A549 treated with AZD9567 at 1 μM for 4 hours (cell line): ENCODE results near the gene RBM17. TPM values are rescaled to one million over a fixed set of nuclear protein-coding genes. Genes with fewer than 3 reads are reported as not detected.

ENCODE experiments used
- total RNA-seq: library from RNA; stranded (reverse); fragments of 200-300 nt; extraction: Qiagen RNA extraction; gene quantifications from 5 replicates; pipeline ENCODE4 v1.2.3, GENCODE V29; 2022; ENCODE audit not compliant: insufficient read depth

RBM17 gene
- total RNA-seq: 94.0 to 121 TPM (median 118 TPM) in 5 replicates

GRCh38 chr10:6088721-6089333 lies at the start of gene RBM17:
RBM17 (plus strand) TSS chr10:6089034; CDS start chr10:6097066, 8,032 bp downstream.

GRCh38 chr10:6062101-6062771 lies 26.6 kb upstream of the RBM17 start, which contains the start of gene IL2RA:
IL2RA (minus strand) TSS chr10:6062367; CDS start chr10:6062151, 216 bp downstream.

Other genes starting within 250 kb of the RBM17 start
- gene ANKRD16, start 199.1 kb upstream of the RBM17 start, total RNA-seq: 7.6 to 13.6 TPM (median 12.6 TPM) in 5 replicates
- 23.9 to 46.5 TPM (median 42.2 TPM) in 5 replicates for gene FBH1, start 198.8 kb upstream of the RBM17 start, total RNA-seq
- 2.5 to 5.2 TPM (median 3.6 TPM) in 5 replicates for gene IL15RA, start 111.5 kb upstream of the RBM17 start, total RNA-seq
- gene IL2RA, start 26.7 kb upstream of the RBM17 start, total RNA-seq: not detected in 5 replicates
- 124 to 141 TPM (median 131 TPM) in 5 replicates for gene PFKFB3, start 113.9 kb downstream of the RBM17 start, total RNA-seq